RCC 7860 (cell line): ENCODE results near the gene PRUNE1.

Experiments used
- DNase-seq: peaks from one replicate; pipeline ENCODE4 v3.0.0-alpha.2; 2015; ENCODE audit warnings: low spot score
- FAIRE-seq: peaks from 2 replicates; lab custom pipeline; 2012; peaks lifted over from hg19 to GRCh38; lab: Jason Lieb, UNC

The PRUNE1 gene

GRCh38 chr1:150976879-150977694 lies 31.2 kb upstream of the PRUNE1 start:
- FAIRE-seq (peak; percentile 81), DNase-seq (peak; percentile 90)

DNA sequence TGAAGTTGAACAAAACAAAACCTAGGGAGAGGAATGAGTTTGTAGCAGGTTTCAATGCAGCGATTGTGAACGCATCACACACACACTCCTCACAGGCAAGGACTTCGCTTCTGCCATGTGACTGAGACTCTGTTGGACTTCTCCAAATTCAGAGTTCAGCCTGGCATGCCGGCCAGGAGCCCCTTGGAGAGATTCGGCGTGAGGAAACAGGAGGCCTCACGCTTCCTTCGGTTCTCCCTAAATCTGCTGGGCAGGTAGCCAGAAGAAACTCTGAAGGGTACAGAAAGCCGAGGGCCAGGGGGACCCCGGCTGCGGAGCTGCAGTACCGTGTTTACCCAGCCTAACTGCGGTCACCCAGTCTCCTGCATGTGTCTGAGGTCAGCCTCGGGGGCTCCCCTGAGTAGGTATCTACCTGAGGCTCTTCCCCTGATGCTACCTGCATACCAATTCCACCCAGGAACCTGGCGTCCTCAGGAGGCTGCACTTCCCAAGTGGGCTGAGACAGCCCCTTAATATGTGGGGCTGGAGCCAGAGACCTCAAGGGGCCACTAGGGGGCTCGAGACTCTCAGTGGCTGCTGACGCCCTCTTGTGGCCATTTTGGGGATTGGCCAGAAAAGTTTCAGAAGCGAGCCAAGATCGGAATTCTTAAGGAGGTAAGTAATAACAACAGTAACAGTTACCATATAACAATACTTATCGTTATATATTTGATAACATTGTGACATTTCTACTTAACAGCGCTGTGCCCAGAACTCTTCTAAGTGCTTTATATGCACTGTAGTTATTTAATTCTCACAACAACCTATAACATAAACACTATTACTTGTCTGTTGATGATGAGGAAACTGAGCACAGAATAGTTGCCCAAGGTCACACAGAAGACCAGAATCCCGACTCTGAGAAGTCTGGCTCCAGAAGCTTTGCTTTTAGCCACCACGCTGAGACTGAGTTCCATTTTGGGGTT lies 28.9 kb upstream of the PRUNE1 start:
- peak; percentile 73 for DNase-seq
- peak; percentile 75 for FAIRE-seq

DNA sequence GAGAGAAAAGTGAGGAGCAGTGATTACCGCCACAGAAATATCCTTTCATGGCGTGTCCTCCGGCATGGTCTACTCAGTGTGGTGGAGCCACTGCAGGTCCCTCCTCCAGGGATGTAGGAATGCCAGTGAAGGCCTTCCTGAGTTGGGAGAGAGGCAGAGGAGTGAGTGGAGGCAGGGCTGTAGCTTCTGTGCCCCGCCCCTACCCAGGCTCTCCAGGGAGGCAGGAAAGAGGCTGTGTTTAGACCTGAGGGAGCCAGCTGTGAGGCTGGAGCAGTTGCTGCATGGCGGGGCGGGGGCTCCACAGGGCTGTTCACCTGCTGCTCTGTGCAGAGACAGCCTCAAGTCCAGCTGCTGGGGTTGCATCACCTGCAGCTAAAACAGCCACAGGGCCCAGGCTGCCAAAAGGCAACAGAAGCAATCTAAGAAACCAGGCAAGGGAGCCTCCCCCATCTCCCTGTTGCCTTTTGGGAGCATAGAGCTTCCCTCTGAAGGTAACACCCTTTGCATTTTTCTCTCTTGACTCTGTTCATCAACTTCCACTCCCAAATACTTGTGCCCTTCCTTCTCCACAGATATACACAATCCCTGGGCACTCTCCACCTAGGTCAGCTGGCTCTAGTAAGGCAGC lies 27.0 kb upstream of the PRUNE1 start:
- FAIRE-seq (no peak), DNase-seq (no peak)

DNA sequence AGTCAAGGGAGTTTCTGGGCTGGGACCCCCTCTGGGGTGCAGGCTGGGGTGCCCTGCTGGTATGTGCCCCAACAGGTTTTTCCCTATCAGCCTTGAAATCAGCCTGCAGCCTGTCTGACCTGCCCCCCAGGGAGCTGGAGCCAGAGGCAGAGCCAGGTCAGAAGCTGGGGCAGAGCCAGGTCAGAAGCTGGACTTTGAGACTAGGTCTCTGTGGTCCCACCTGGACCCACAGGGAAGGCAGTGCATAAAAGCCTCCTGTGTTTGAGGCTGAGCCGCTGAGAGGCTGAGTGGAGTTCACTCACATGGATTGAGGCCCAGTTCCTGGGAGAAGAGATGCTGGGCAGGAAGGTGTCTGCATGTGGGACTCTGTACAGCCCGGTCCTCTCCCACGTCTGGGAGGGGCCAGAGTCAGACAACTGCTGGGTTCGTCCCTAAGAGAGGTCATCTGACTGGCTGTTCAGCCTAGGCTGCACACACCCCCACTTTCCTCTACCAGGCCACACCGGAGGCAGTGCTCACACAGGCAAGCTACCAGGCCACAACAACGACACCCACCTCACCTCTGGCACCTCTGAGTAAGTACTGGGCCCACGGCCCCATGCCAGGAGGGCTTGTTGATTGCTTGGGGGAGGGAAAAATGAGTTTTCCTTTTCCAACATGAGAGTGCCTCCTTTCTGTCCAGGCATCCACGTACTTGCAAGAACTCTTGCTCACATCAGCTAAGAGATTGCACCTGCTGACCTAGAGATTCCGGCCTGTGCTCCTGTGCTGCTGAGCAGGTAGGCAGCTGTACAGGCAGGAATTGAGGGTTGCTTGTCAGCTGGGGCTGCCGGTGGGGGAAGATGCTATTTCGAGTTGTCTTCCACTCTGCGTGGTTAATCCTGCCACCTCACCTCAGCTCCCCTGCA lies 26.2 kb upstream of the PRUNE1 start, which contains the start of gene ANXA9:
ANXA9 (plus strand) TSS at position 488 of the 908 bp plus-strand sequence. CDS start 814 bp downstream, outside the sequence.
- FAIRE-seq: no peak
- DNase-seq: peak; percentile 31

DNA sequence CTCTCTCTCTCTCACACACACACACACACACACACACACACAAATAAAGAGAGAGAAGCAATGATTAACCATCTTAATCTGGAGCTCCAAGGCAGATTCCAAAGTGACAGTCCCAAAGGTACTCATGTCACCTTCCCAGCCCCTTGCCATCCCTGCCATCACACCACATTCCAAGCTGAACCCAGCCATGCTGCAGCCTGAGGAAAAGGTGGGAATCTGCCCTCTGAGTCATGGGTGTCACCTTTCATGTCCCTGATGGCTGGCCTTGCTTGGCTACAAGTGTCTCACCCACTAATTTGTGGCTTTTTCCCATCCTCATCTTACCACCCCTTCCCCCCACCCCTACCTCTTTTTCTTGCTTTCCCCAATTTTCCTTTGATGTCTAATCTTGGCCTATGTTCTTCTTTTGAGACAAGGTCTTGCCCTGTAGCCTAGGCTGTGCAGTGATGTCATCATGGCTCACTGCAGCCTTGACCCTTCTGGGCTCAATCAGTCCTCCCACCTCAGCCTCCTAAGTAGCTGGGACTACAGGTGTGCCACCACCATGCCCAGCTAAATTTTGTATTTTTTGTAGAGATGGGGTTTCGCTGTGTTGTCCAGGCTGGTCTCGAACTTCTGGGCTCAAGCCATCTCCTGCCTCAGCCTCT lies 22.9 kb upstream of the PRUNE1 start:
- no peak for DNase-seq
- FAIRE-seq: no peak

- FAIRE-seq: no peak
Measured at GRCh38 chr1:150987924-150988323, 20.3 kb upstream of the PRUNE1 start.

GRCh38 chr1:150992626-150993025 lies 15.6 kb upstream of the PRUNE1 start:
- no peak for FAIRE-seq
- DNase-seq: no peak

More at GRCh38 chr1:150987924-150988323, 20.3 kb upstream of the PRUNE1 start:
- DNase-seq: no peak

- no peak for DNase-seq
Measured at GRCh38 chr1:150994248-150994647, 14.0 kb upstream of the PRUNE1 start.

GRCh38 chr1:150995460-150995859 lies 12.8 kb upstream of the PRUNE1 start:
- FAIRE-seq (no peak), DNase-seq (no peak)

More at GRCh38 chr1:150994248-150994647, 14.0 kb upstream of the PRUNE1 start:
- no peak for FAIRE-seq

DNA sequence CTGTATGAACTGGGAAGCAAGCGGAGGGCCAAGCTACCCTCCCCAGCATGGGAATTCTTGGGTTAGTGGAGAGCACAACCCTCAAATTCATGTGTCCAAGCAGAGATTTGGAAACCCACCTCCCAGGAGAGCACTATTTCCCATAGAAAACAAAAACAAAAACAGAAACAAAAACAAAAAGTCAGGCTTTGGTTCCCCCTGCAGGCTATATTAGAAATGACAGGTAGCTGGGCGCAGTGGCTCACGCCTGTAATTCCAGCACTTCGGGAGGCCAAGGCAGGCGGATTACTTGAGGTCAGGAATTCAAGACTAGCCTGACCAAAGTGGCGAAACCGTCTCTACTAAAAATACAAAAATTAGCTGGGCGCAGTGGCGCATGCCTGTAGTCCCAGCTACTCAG lies 12.4 kb upstream of the PRUNE1 start:
- no peak for DNase-seq
- no peak for FAIRE-seq

- FAIRE-seq (no peak), DNase-seq (no peak)
Measured at GRCh38 chr1:150997126-150997872, 10.9 kb upstream of the PRUNE1 start.

- no peak for FAIRE-seq
Measured at GRCh38 chr1:150997949-150998348, 10.3 kb upstream of the PRUNE1 start.

GRCh38 chr1:150999051-150999674 lies 9.1 kb upstream of the PRUNE1 start:
- DNase-seq: peak; percentile 91
- peak; percentile 80 for FAIRE-seq

More at GRCh38 chr1:150997949-150998348, 10.3 kb upstream of the PRUNE1 start:
- no peak for DNase-seq

DNA sequence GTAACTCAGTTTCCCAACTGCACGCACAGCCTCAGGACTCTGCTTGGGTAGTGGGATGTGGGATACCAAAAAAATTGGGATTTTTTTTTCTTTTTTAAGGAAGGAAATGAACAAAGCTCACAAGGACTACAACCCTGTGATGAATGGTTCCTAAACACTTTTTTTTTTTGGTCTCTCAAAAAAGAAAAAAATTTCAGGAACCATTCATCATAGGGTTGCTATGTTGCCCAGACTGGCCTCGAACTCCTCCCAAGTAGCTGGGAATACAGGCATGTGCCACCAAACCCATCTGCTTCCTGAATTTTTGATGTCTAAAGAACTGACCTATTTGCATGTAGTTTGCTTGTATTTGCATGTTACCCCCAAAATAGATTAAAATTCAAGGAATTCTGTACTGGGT lies 8.3 kb upstream of the PRUNE1 start:
- FAIRE-seq: no peak
- no peak for DNase-seq

DNA sequence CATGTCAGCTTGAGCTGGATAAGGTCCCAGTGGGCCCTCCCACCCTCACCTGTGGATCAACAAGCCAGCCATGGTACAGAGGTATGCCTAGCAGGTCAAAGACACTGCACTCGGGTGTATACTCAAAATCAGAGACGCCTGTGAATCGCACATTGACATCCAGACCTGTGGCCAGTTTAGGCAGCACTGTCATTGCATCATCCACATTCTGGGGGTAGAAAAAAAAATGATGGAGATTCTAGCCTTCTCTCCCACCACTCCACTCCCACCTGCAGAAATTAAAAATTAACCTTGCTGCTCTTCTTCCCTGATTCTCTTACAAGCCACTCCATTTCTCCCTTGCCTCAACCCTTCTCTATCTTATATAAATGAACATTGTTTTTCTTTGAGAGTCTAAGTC lies 7.8 kb upstream of the PRUNE1 start:
- no peak for DNase-seq
- no peak for FAIRE-seq

DNA sequence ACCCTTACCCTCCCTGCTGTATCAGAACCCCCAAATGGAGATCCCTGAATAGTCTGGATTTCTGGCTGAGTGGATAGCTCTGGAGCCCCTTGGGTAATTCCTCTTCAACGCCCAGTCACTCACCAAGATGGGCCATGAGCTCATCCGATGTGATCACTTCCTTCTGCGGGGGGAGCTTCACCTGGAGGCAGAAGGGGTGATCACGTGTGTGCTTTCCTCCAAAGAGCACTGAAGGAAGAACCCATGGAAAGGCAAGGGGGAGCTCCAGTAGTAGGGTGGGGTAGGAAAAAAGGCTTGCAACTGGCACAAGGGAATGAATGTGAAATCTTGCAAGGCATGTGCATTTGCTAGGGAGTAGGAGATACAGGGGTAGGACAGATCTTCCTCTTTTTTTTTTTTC lies 6.6 kb upstream of the PRUNE1 start:
- DNase-seq (no peak), FAIRE-seq (no peak)

- no peak for FAIRE-seq
- no peak for DNase-seq
Measured at GRCh38 chr1:151002051-151002450, 6.2 kb upstream of the PRUNE1 start.

- FAIRE-seq (no peak), DNase-seq (no peak)
Measured at GRCh38 chr1:151002611-151003010, 5.6 kb upstream of the PRUNE1 start.
